Sigmoid colon (tissue), 4 donors: Measurements from ENCODE around the gene SBSN.

ENCODE experiments used
- POLR2AphosphoS5 ChIP-seq, 4 donors: sonication (generic); formaldehyde crosslinking; IDR thresholded peaks; one replicate each; pipeline ENCODE4 v1.6.1; 2017; ENCODE audit warnings: antibody characterized with exemption in 4 of 4
- TF ChIP-seq, protein P1 (sequence below), 4 experiments: fragments of 450-650 bp in 3 of 4; fragments of 200-600 bp in 1 of 4; IDR thresholded peaks; one replicate each; pipeline ENCODE4 v1.5.1; 2016 to 2019; ENCODE audit warnings: antibody characterized with exemption in 4 of 4, mild to moderate bottlenecking in 3 of 4, moderate library complexity in 2 of 4

GRCh38 chr19:35483089-35483488 lies 45.0 kb downstream of the SBSN start:
- TF ChIP-seq, protein P1, sequence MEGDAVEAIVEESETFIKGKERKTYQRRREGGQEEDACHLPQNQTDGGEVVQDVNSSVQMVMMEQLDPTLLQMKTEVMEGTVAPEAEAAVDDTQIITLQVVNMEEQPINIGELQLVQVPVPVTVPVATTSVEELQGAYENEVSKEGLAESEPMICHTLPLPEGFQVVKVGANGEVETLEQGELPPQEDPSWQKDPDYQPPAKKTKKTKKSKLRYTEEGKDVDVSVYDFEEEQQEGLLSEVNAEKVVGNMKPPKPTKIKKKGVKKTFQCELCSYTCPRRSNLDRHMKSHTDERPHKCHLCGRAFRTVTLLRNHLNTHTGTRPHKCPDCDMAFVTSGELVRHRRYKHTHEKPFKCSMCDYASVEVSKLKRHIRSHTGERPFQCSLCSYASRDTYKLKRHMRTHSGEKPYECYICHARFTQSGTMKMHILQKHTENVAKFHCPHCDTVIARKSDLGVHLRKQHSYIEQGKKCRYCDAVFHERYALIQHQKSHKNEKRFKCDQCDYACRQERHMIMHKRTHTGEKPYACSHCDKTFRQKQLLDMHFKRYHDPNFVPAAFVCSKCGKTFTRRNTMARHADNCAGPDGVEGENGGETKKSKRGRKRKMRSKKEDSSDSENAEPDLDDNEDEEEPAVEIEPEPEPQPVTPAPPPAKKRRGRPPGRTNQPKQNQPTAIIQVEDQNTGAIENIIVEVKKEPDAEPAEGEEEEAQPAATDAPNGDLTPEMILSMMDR (IDR thresholded peaks at IDR 0.05): no peak
- TF ChIP-seq POLR2AphosphoS5 (IDR thresholded peaks at IDR 0.05): no peak
